Urinary bladder (tissue), 4 donors: ENCODE data around the gene HOXC4. TPM values are rescaled to one million over a fixed set of nuclear protein-coding genes. Genes with fewer than 3 reads are reported as not detected.
"Not testable (repeated sequence)": the region's sequence is repeated elsewhere in the genome, so short reads cannot be mapped to it uniquely, and the experiment has no call there.

Experiments
- DNase-seq: peaks from one replicate; pipeline ENCODE4 v3.0.0-alpha.2; 2015; ENCODE audit errors: extremely low spot score
- H3K27ac ChIP-seq: one replicate; pipeline ENCODE4 v1.5.1; 2013; ENCODE audit warnings: low read depth, mild to moderate bottlenecking, moderate library complexity
- H3K36me3 ChIP-seq: one replicate; pipeline ENCODE4 v1.6.1; 2013; ENCODE audit warnings: mild to moderate bottlenecking, moderate library complexity; ENCODE audit not compliant: insufficient read depth
- H3K4me1 ChIP-seq: one replicate; pipeline ENCODE4 v1.6.1; 2013; ENCODE audit warnings: mild to moderate bottlenecking, moderate library complexity; ENCODE audit not compliant: insufficient read depth
- H3K4me3 ChIP-seq: one replicate; pipeline ENCODE4 v1.5.1; 2013; ENCODE audit warnings: low read depth, low read length
- WGBS: extraction: QIAGEN DNeasy Blood & Tissue Kit; methylation state at CpG from one replicate; pipeline ENCODE4 v1.1.7; 2013; 5-methylcytosine and 5-hydroxymethylcytosine counted together
- polyA plus RNA-seq: library from polyadenylated mRNA; stranded (reverse); fragments of 200-250 nt; gene quantifications from one replicate; pipeline ENCODE4 v1.2.3, GENCODE V29; 2013
- total RNA-seq: library from RNA; depleted of rRNA; stranded (reverse); fragments of >200 nt; gene quantifications from one replicate; pipeline ENCODE4 v1.2.3, GENCODE V29; 2014
- donor health status: healthy with polysubstance abuse.
- donor health status: healthy.

The HOXC4 gene
- total and polyA plus RNA-seq, 2 donors: 0.58 to 1.6 TPM

- Histone ChIP-seq H3K27ac (no peak overlapping the region), H3K36me3 (no peaks in the 10 kb centered on the region), H3K4me3 (no peak overlapping the region), H3K4me1 (no peaks in the 10 kb centered on the region)
- 47% methylated on average over 14 of the region's 14 CpGs for WGBS
- DNase-seq: no peak
Observed at GRCh38 chr12:54037360-54038283, 16.0 kb upstream of the HOXC4 start.

GRCh38 chr12:54038284-54038870 lies 15.3 kb upstream of the HOXC4 start:
- no peak overlapping the region for H3K27ac ChIP-seq
- H3K36me3 ChIP-seq: no peaks in the 10 kb centered on the region
- H3K4me1 ChIP-seq: no peaks in the 10 kb centered on the region
- DNase-seq: no peak
- no peak overlapping the region for H3K4me3 ChIP-seq
- 54% methylated on average over 5 of the region's 5 CpGs for WGBS

- no peak overlapping the region for H3K27ac ChIP-seq
- no peak for DNase-seq
Observed at GRCh38 chr12:54038871-54039414, 14.7 kb upstream of the HOXC4 start.

DNA sequence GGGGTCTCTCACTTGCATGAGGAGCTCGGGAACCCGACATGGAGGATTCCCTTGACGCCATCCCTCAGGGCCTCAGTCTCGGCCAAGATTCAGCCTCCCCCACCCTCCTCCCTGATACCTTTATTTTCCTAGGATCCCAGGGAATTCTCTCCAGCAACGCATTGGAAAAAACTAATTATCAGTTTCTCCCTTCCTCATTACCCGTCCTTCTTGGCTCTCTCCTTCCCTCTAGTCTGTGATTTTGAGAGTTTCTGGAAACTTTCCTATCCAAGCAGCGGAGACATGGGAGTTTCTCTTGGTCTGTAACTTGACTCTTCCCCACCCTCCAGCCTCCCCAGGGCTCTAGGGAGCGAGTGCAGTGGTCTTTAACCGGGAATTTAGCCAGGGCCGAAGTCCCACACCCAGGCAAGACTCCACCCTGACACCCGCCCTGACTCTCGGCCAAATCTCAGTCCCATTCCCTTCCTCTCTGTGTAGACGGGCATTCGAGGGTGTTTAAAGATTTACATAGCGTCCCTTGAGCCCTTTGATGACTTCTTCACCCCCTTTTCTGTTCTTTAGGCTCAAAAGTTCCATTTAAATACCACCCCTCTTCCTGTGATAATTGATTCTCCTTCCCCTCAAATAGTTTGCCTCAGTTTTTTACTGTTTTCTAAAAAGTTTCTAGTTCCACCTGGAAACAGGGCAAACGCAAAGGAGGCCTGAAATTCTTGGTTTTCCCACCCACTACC lies 14.1 kb upstream of the HOXC4 start:
- no peak overlapping the region for H3K27ac ChIP-seq
- WGBS: 13% methylated on average over 16 of the region's 16 CpGs
- no peak for DNase-seq
- no peaks in the 10 kb centered on the region for H3K4me1 ChIP-seq
- no peak overlapping the region for H3K4me3 ChIP-seq
- H3K36me3 ChIP-seq: no peaks in the 10 kb centered on the region

More at GRCh38 chr12:54038871-54039414, 14.7 kb upstream of the HOXC4 start:
- Histone ChIP-seq H3K36me3 (no peaks in the 10 kb centered on the region), H3K4me3 (no peak overlapping the region), H3K4me1 (no peaks in the 10 kb centered on the region)
- 28% methylated on average over 9 of the region's 9 CpGs for WGBS

DNA sequence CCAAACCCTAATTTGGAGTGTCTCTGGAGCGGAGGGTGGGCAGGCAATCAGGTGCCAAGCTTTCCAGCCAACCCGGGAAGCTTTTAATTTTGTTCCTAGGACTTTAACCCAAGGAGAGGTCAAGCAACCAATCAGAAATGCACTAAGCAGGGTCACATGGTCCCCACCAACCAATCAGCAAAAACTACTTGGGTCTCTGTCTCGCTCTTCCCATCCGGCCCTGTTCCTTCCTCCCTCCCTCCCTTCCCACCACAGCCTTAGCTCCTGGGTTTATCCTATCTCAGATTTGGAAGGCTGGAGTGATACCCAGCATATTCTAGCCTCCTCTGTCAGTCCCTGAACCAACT lies 13.5 kb upstream of the HOXC4 start:
- no peak overlapping the region for H3K4me3 ChIP-seq
- H3K4me1 ChIP-seq: no peaks in the 10 kb centered on the region
- no peak for DNase-seq
- no peaks in the 10 kb centered on the region for H3K36me3 ChIP-seq
- no peak overlapping the region for H3K27ac ChIP-seq
- 28% methylated on average over 4 of the region's 4 CpGs for WGBS

GRCh38 chr12:54040648-54041047 lies 13.0 kb upstream of the HOXC4 start:
- no peak for DNase-seq
- no peak overlapping the region for H3K4me3 ChIP-seq
- no peaks in the 10 kb centered on the region for H3K36me3 ChIP-seq
- H3K4me1 ChIP-seq: no peaks in the 10 kb centered on the region
- 64% methylated on average over 3 of the region's 3 CpGs for WGBS
- H3K27ac ChIP-seq: no peak overlapping the region

GRCh38 chr12:54041097-54041690 lies 12.4 kb upstream of the HOXC4 start:
- Histone ChIP-seq H3K27ac (no peak overlapping the region), H3K4me1 (no peaks in the 10 kb centered on the region), H3K4me3 (no peak overlapping the region), H3K36me3 (no peaks in the 10 kb centered on the region)
- no peak for DNase-seq
- 54% methylated on average over 2 of the region's 2 CpGs for WGBS

DNA sequence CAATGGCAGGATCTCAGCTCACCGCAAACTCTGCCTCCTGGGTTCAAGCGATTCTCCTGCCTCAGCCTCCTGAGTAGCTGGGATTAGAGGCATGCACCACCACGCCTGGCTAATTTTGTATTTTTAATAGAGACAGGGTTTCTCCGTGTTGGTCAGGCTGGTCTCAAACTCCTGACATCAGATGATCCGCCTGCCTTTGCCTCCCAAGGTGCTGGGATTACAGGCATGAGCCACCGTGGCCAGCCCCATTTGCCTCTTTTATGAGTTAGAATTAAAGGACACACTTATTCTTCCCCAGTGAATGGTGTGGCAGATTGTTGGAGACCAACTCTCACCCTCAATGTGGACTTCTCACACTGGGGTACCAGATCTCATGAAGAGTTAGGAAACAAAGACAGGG lies 11.6 kb upstream of the HOXC4 start:
- WGBS: 49% methylated on average over 6 of the region's 6 CpGs
- DNase-seq, H3K4me3 ChIP-seq: not testable (repeated sequence)

GRCh38 chr12:54042970-54043853 lies 10.4 kb upstream of the HOXC4 start:
- Histone ChIP-seq H3K36me3 (no peaks in the 10 kb centered on the region), H3K4me1 (no peaks in the 10 kb centered on the region), H3K27ac (no peak overlapping the region), H3K4me3 (no peak overlapping the region)
- WGBS: 39% methylated on average over 6 of the region's 6 CpGs
- DNase-seq: no peak

More for the DNA sequence above, 11.6 kb upstream of the HOXC4 start:
- H3K27ac ChIP-seq, H3K36me3 ChIP-seq, H3K4me1 ChIP-seq: not testable (repeated sequence)

GRCh38 chr12:54044425-54045103 lies 9.1 kb upstream of the HOXC4 start:
- H3K36me3 ChIP-seq: no peaks in the 10 kb centered on the region
- H3K4me3 ChIP-seq: no peak overlapping the region
- DNase-seq: no peak
- no peak overlapping the region for H3K27ac ChIP-seq
- H3K4me1 ChIP-seq: no peaks in the 10 kb centered on the region
- 31% methylated on average over 5 of the region's 5 CpGs for WGBS

- no peaks in the 10 kb centered on the region for H3K36me3 ChIP-seq
- H3K4me3 ChIP-seq: no peak overlapping the region
- H3K27ac ChIP-seq: no peak overlapping the region
- H3K4me1 ChIP-seq: no peaks in the 10 kb centered on the region
- DNase-seq: no peak
Observed at GRCh38 chr12:54045401-54045800, 8.2 kb upstream of the HOXC4 start.

DNA sequence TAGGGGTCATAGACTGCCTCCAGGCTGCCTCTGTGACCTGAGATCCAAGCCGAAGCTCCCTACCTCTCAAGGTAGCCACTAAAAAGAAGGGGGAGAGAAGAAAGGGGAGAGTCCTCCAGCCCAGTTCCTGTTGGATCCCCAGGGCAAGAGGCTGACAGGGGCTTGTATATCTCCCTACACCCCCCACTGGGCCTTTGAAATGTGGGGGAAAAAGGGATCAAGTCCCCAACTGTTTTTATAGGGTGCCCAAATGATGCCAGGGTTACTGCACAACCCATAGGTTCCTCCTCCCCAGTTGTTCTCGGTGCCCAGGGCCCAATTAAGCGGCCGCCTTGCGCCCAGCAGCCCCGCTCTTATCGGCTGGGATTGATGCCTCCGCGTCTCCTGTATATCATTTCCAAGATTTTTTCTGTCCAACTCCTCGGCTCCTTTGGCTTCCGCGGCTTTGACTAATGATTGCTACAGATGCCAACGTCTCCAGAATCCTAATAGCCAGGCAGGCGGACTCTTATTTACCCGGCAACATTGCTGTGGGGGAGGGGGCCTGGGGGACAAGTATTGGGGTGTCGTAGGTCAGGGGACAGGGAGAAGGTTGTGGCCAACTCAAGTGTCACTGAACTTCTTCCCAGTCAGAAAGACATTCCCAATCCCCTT lies 7.6 kb upstream of the HOXC4 start:
- no peak for DNase-seq
- H3K27ac ChIP-seq: no peak overlapping the region
- whole genome bisulfite sequencing: 18% methylated on average over 16 of the region's 16 CpGs
- H3K4me1 ChIP-seq: no peaks in the 10 kb centered on the region
- H3K36me3 ChIP-seq: no peaks in the 10 kb centered on the region
- no peak overlapping the region for H3K4me3 ChIP-seq
